IPS DF 4.7 (cell line): Measurements from ENCODE around the gene CSF1R.
"Not testable (repeated sequence)": the region's sequence is repeated elsewhere in the genome, so short reads cannot be mapped to it uniquely, and the experiment has no call there.

Experiments used
- DNase-seq: peaks from one replicate; pipeline ENCODE4 v3.0.0-alpha.2; 2013; ENCODE audit warnings: low spot score; ENCODE audit errors: extremely low read depth

The CSF1R gene

DNA sequence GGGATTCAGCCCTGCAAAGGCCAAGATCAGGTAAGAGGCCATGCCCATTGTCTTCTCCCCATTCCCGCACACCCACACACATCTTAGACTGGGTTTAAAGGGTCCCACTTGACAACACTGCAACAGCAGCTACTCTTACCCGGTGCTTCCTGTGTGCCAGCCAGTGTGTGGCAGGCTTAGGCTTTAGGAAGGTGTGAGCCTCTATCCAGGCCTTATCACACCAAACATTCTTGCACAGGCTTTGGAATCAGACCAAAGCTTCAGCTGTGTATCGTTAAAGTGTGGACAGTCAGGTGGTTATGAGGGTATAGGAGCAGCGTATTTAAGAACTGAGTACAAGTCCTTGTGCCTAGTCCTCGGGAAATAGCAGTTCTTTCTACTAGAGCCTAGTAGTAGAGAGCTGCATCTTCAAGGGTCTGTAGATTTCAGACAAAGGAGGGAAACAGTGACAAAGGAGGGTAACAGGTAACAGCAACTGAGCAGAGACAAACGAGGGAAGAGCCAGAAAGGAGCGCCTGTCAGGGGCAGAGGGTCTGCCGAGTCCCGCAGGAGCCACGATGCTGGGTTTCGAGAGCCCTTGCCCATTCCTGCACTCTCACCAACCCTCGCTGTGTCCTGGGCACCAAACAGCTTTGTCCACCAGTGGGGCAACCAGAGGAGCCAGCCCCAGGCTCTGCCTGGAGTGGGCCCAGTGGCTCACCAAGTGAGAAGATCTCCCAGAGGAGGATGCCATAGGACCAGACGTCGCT, 30.9 kb downstream of the CSF1R start:
- no peak for DNase-seq

DNA sequence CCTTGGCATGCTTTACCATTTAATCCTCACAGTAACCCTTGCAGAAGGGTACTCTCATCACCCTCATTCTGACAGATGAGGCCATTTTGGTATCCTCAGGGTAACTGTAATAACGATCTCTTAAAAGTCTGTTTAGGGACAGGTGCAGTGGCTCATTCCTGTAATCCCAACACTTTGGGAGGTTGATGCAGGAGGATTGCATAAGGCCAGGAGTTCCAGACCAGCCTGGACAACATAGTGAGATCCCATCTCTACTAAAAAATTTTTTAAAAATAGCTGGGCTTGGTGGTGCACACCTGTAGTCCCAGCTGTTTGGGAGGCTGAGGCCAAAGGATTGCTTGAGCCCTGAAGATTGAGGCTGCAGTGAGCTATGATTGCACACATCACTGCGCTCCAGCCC, 31.8 kb downstream of the CSF1R start:
- DNase-seq, result no peak

DNA sequence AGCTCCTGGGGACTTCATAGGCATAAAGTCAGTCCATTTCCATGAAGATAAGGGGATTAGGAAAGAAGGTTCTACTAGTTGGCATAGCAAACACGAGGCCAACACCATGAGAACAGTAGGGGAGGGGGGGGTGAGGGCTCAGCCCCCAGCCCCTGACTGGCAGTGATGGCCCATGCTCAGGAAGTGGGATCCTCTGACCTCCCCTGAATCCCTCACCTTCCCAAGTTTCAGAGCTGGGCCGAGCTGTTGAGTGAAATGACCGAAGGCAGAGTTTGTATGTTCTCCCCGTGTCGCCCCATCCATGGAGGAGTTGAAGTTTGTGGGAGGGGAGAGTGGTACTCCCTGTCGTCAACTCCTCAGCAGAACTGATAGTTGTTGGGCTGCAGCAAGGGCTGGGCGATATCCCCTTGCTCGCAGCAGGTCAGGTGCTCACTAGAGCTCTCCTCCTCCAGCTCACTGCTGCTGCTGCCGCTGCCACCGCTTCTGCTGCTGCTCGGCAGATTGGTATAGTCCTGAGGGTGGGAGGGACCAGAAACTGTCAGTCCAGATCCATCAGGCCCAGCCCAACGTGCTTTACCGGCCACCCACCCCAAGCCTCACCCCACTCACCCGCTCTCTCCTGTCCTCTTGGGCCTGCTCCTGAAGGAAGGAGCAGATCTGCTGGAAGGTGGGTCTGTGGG, 32.5 kb downstream of the CSF1R start:
- no peak for DNase-seq

- no peak for DNase-seq
Measured at GRCh38 chr5:150052956-150053712, 33.2 kb downstream of the CSF1R start.

GRCh38 chr5:150052226-150052955, 34.0 kb downstream of the CSF1R start:
- DNase-seq, result no peak

- no peak for DNase-seq
Measured at GRCh38 chr5:150051657-150052195, 34.6 kb downstream of the CSF1R start.

GRCh38 chr5:150050172-150050811, 36.1 kb downstream of the CSF1R start:
- DNase-seq, result not testable (repeated sequence)

DNA sequence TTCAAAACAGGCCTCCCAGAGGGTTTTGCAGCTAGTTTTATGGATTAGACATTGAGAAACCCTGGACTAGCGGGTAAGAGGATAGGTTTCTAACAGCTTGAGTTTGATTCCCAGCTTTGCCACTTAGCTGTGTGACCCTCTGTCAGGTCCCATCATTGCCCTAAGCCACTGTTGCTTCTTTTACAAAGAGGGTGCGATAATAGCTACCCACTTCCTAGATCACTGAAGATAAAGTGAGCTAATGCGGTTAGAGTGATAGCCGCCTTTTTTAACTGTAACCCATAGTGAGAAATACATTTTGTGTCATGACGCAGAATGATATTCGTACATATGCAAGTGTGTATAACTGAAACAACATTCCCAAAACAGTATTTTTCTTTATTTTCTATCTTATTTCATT, 40.3 kb downstream of the CSF1R start:
- DNase-seq, result no peak

DNA sequence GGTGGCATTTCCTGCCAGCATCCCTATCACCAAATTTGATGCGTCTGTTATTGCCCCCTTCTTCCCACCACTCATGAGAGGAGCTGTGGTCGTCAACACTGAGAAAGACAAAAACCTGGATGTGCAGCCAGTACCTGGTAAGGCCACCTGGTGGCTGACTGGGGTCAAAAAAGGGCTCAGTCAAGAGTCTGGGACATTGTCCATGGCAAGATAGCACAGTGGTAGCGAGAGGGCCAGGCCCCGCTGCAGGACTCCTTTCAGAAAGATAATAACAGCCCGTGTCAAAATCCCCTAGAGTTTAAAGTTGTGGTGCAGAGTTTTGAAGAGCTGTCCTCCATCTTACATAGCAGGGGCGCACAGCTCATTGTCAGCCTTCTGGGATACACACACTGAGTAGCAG, 40.8 kb downstream of the CSF1R start:
- DNase-seq, result no peak

DNA sequence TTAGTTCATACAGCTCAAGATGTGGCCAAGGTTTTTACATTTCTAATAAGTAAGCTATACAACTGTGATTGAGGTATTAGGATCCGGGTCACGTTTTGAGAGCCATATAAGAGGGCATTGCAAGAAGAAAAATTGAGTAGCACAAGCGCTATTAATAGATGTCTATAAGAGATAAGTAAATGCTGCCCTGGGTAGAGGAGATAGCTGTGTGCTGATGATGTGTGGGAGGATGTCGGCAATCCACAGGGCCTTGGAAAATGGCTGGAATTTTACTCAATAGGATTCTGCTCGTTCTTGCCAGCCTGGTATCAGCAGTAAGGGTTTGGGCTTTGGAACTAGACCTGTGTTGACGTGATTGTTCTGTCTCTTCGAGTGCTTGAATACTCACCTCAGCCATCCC, 41.6 kb downstream of the CSF1R start:
- DNase-seq, result no peak

DNA sequence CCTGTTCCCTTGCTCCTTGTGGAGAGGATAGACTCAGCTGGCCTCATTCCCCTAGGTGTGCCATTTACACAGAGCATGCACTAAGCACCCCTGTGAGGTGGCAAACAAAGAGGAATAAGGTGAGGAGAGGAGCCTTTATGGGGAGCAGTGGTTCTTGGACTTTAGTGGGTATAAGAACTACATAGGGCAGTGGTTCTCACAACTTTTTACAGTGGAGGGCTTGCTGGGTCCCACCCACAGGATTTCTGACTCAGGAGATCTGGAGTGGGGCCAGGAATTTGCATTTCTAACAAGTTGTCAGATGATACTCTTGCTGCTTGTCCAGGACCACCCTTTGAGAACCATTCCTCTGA, 42.0 kb downstream of the CSF1R start:
- DNase-seq, result no peak

- no peak for DNase-seq
Measured at GRCh38 chr5:150043657-150044328, 42.6 kb downstream of the CSF1R start.

GRCh38 chr5:150042459-150042858, 43.9 kb downstream of the CSF1R start:
- DNase-seq, result no peak

DNA sequence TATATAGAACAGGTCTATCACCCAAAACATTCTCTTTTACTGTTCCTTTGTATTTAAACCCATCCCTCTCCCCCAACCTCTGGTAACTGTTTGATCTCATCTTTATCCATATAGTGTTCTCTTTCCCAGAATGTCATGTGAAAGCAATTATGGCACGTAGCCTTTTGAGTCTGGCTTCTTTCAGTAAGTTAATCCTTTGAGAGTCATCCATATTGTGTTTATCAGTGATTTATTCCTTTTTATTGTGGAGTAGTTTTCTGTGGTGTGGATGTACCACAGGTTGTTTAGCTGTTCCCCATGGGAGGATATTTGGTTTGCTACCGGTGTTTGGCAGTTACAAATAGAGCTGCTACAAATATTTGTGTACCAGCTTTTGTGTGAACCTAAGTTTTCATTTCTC, 47.8 kb downstream of the CSF1R start:
- DNase-seq, result no peak

GRCh38 chr5:150036513-150036912, 49.8 kb downstream of the CSF1R start:
- no peak for DNase-seq

GRCh38 chr5:150035139-150035895, 51.0 kb downstream of the CSF1R start:
- no peak for DNase-seq

GRCh38 chr5:150034662-150035061, 51.7 kb downstream of the CSF1R start:
- DNase-seq, result no peak

- no peak for DNase-seq
Measured at GRCh38 chr5:150033334-150033733, 53.0 kb downstream of the CSF1R start.

DNA sequence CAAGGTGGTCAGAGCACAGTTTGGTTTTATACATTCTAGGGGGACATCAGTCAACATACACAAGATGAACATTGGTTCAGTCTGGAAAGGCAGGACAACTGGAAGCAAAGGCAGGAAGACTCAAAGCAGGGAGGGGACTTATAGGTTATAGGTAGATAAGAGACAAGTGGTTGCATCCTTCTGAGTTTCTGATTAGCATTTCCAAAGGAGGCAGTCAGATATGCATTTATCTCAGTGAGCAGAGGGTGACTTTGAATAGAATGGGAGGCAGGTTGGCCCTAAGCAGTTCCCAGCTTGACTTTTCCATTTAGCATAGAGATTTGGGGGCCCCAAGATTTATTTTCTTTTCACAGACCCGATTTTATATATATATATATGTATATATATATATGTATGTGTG, 58.3 kb downstream of the CSF1R start:
- not testable (repeated sequence) for DNase-seq

- no peak for DNase-seq
Measured at GRCh38 chr5:150026682-150027172, 59.6 kb downstream of the CSF1R start.
